ENCODE measurements around the gene R3HDM2.

- TF ChIP-seq CTCF (IDR thresholded peaks at IDR 0.05; ENCODE audit: borderline replicate concordance, extremely low read depth, low read length, poor library complexity, severe bottlenecking) (no peak), EZH2 (IDR thresholded peaks at IDR 0.05; ENCODE audit: borderline replicate concordance, low read depth, low read length, severe bottlenecking) (no peak)
Measured at GRCh38 chr12:57242329-57242690, 188.5 kb downstream of the R3HDM2 start.
